H9 (cell line): ENCODE data around the gene ULK3. TPM values are rescaled to one million over a fixed set of nuclear protein-coding genes. Genes with fewer than 3 reads are reported as not detected.

Source experiments
- DNase-seq: peaks from one replicate; pipeline ENCODE4 v3.0.0-alpha.2; 2017
- H2AFZ ChIP-seq: one replicate; pipeline ENCODE4 v1.6.1; 2013; ENCODE audit warnings: mild to moderate bottlenecking, low read length, control low read depth, moderate library complexity
- H2AK5ac ChIP-seq: 2 replicates; pipeline ENCODE4 v1.6.1; 2013; ENCODE audit warnings: low read length, control low read depth, mixed read lengths; ENCODE audit not compliant: insufficient read length
- H2BK120ac ChIP-seq: one replicate; pipeline ENCODE4 v1.6.1; 2013; ENCODE audit warnings: low read depth, mild to moderate bottlenecking, low read length, control low read depth, inconsistent platforms; ENCODE audit not compliant: poor library complexity, severe bottlenecking
- H2BK12ac ChIP-seq: 2 replicates; pipeline ENCODE4 v1.6.1; 2013; ENCODE audit warnings: low read length, control low read depth, mixed read lengths, low read depth; ENCODE audit not compliant: insufficient read length
- H2BK15ac ChIP-seq: 2 replicates; pipeline ENCODE4 v1.6.1; 2013; ENCODE audit warnings: low read depth, low read length, control low read depth
- H2BK20ac ChIP-seq: one replicate; pipeline ENCODE4 v1.6.1; 2013; ENCODE audit warnings: low read depth, mild to moderate bottlenecking, low read length, control low read depth, inconsistent platforms; ENCODE audit not compliant: poor library complexity, severe bottlenecking
- H2BK5ac ChIP-seq: 2 replicates; pipeline ENCODE4 v1.6.1; 2013; ENCODE audit warnings: low read length, control low read depth, mixed read lengths; ENCODE audit not compliant: insufficient read length
- H3K14ac ChIP-seq: 2 replicates; pipeline ENCODE4 v1.6.1; 2013; ENCODE audit warnings: low read length, control low read depth; ENCODE audit not compliant: insufficient read depth
- H3K18ac ChIP-seq: 2 replicates; pipeline ENCODE4 v1.6.1; 2013; ENCODE audit warnings: low read depth, mild to moderate bottlenecking, mixed read lengths, low read length, control low read depth; ENCODE audit not compliant: insufficient read length
- H3K23ac ChIP-seq: 2 replicates; pipeline ENCODE4 v1.6.1; 2013; ENCODE audit warnings: low read length, control low read depth, mixed read lengths, low read depth; ENCODE audit not compliant: insufficient read length
- H3K23me2 ChIP-seq: 2 replicates; pipeline ENCODE4 v1.6.1; 2013; ENCODE audit warnings: low read depth, mild to moderate bottlenecking, mixed read lengths, low read length, control low read depth; ENCODE audit not compliant: insufficient read length, poor library complexity, severe bottlenecking
- H3K27ac ChIP-seq: 2 replicates; pipeline ENCODE4 v1.5.1; 2013; ENCODE audit warnings: low read length, control low read depth, mixed read lengths, low read depth; ENCODE audit not compliant: insufficient read length
- H3K27me3 ChIP-seq: 2 replicates; pipeline ENCODE4 v1.6.1; 2013; ENCODE audit warnings: low read length, control low read depth, inconsistent platforms; ENCODE audit not compliant: insufficient read depth
- H3K4ac ChIP-seq: 2 replicates; pipeline ENCODE4 v1.6.1; 2013; ENCODE audit warnings: low read depth, mild to moderate bottlenecking, control low read depth, inconsistent platforms, low read length, moderate library complexity
- H3K4me1 ChIP-seq: 2 replicates; pipeline ENCODE4 v1.6.1; 2013; ENCODE audit warnings: low read length, control low read depth, inconsistent platforms; ENCODE audit not compliant: insufficient read depth
- H3K4me2 ChIP-seq: 2 replicates; pipeline ENCODE4 v1.6.1; 2013; ENCODE audit warnings: low read length, control low read depth, mixed read lengths; ENCODE audit not compliant: insufficient read length, insufficient read depth
- H3K56ac ChIP-seq: 2 replicates; pipeline ENCODE4 v1.6.1; 2013; ENCODE audit warnings: low read depth, mild to moderate bottlenecking, mixed read lengths, low read length, control low read depth; ENCODE audit not compliant: insufficient read length
- H3K79me1 ChIP-seq: 2 replicates; pipeline ENCODE4 v1.6.1; 2013; ENCODE audit warnings: low read depth, mild to moderate bottlenecking, moderate library complexity, low read length, control low read depth, inconsistent platforms; ENCODE audit not compliant: insufficient read depth, poor library complexity, severe bottlenecking
- H3K79me2 ChIP-seq: 2 replicates; pipeline ENCODE4 v1.6.1; 2013; ENCODE audit warnings: low read length, control low read depth, inconsistent platforms; ENCODE audit not compliant: insufficient read depth
- H3K9ac ChIP-seq: 2 replicates; pipeline ENCODE4 v1.6.1; 2013; ENCODE audit warnings: low read length, control low read depth, mixed read lengths; ENCODE audit not compliant: insufficient read length; ENCODE audit errors: extremely low read depth
- H3K9me3 ChIP-seq: one replicate; pipeline ENCODE4 v1.6.1; 2013; ENCODE audit warnings: low read depth, low read length, inconsistent platforms; ENCODE audit not compliant: control insufficient read depth
- H3T11ph ChIP-seq: one replicate; pipeline ENCODE4 v1.6.1; 2013; ENCODE audit warnings: mild to moderate bottlenecking, low read length, control low read depth, inconsistent platforms
- H4K20me1 ChIP-seq: one replicate; pipeline ENCODE4 v1.6.1; 2013; ENCODE audit not compliant: control insufficient read depth, insufficient read length, insufficient read depth
- H4K5ac ChIP-seq: 2 replicates; pipeline ENCODE4 v1.6.1; 2013; ENCODE audit warnings: low read depth, mild to moderate bottlenecking, mixed read lengths, low read length, control low read depth; ENCODE audit not compliant: insufficient read length
- H4K8ac ChIP-seq: replicated peaks from 2 replicates; pipeline ENCODE4 v1.6.1; 2013; ENCODE audit warnings: low read length, control low read depth, mixed read lengths, low read depth; ENCODE audit not compliant: insufficient read length
- H4K91ac ChIP-seq: 2 replicates; pipeline ENCODE4 v1.6.1; 2013; ENCODE audit warnings: low read depth, mild to moderate bottlenecking, moderate library complexity, mixed read lengths, low read length, control low read depth; ENCODE audit not compliant: insufficient read length
- H3K27ac Mint-ChIP-seq, 3 experiments: 2 replicates in 2 of 3; 3 replicates in 1 of 3; pipeline ENCODE4 v1.8.0; 2020 to 2021; ENCODE audit warnings: mixed read lengths in 3 of 3, mild to moderate bottlenecking in 1 of 3, moderate library complexity in 1 of 3
- H3K27me3 Mint-ChIP-seq: 2 replicates; pipeline ENCODE4 v1.8.0; 2021; ENCODE audit warnings: low read depth, mild to moderate bottlenecking, moderate library complexity, mixed read lengths
- H3K36me3 Mint-ChIP-seq, 3 experiments: 2 replicates in 2 of 3; 3 replicates in 1 of 3; pipeline ENCODE4 v1.8.0; 2020 to 2021; ENCODE audit warnings: low read depth in 3 of 3, mixed read lengths in 3 of 3; ENCODE audit not compliant: insufficient read depth in 1 of 3
- H3K4me1 Mint-ChIP-seq, 2 experiments: 2 replicates each; pipeline ENCODE4 v1.8.0; 2020; ENCODE audit warnings: mixed read lengths in 2 of 2
- H3K4me3 Mint-ChIP-seq, 2 experiments: 2 replicates in 1 of 2; 3 replicates in 1 of 2; pipeline ENCODE4 v1.8.0; 2020 to 2021; ENCODE audit warnings: mild to moderate bottlenecking in 2 of 2, mixed read lengths in 2 of 2, moderate library complexity in 1 of 2
- H3K9me3 Mint-ChIP-seq, 2 experiments: 2 replicates in 1 of 2; 3 replicates in 1 of 2; pipeline ENCODE4 v1.8.0; 2020; ENCODE audit warnings: mild to moderate bottlenecking in 2 of 2, mixed read lengths in 2 of 2, moderate library complexity in 1 of 2
- CTCF ChIP-seq: fragments of 200-600 bp; sonication (generic); conservative IDR thresholded peaks from 3 replicates; pipeline ENCODE4 v1.8.0; 2021; ENCODE audit warnings: antibody characterized with exemption, mild to moderate bottlenecking
- WGBS: extraction: QIAGEN DNeasy Blood & Tissue Kit; methylation state at CpG from one replicate; pipeline ENCODE4 v1.1.7; 2013; ENCODE audit warnings: missing lambda C conversion rate, low lambda C conversion rate, mixed read lengths; ENCODE audit not compliant: insufficient read length; ENCODE audit errors: extremely low coverage; 5-methylcytosine and 5-hydroxymethylcytosine counted together
- total RNA-seq: library from RNA; stranded (reverse); gene quantifications from 2 replicates; pipeline ENCODE4 v1.2.1, GENCODE V29; 2021

Gene ULK3
- total RNA-seq, 1 experiment from 2014 or later: 34.0 TPM

GRCh38 chr15:74865316-74865715, 22.4 kb upstream of the ULK3 start:
- Histone ChIP-seq H4K91ac (no peak overlapping the region), H2AK5ac (no peak overlapping the region), H3K27me3 (no peaks in the 10 kb centered on the region), H2BK15ac (no peak overlapping the region), H3K14ac (no peak overlapping the region), H2BK5ac (no peak overlapping the region), H3T11ph (no peak overlapping the region), H2AFZ (no peak overlapping the region), H4K8ac (no peak overlapping the region), H3K4me2 (no peak overlapping the region), H3K4me1 (no peaks in the 10 kb centered on the region), H4K5ac (no peak overlapping the region), H2BK20ac (no peak overlapping the region), H2BK12ac (no peak overlapping the region), H3K79me2 (peaks cover 13% of the 10 kb centered on the region; the same call in 1 of the 2 replicates), H3K23me2 (no peaks in the 10 kb centered on the region), H4K20me1 (peaks cover 3% of the 10 kb centered on the region), H3K23ac (no peak overlapping the region), H2BK120ac (no peak overlapping the region), H3K18ac (no peak overlapping the region), H3K9ac (no peak overlapping the region), H3K4ac (no peak overlapping the region), H3K9me3 (no peaks in the 10 kb centered on the region), H3K56ac (no peak overlapping the region), H3K27ac (no peak overlapping the region), H3K79me1 (no peaks in the 10 kb centered on the region)
- Mint-ChIP-seq H3K36me3 (peaks cover 8 to 26% (median 17%) of the 10 kb centered on the region in 3 experiments), H3K4me3 (no peak overlapping the region), H3K9me3 (peaks cover 4% of the 10 kb centered on the region in 2 experiments; a peak in 3 of 5 replicates), H3K27me3 (no peaks in the 10 kb centered on the region), H3K4me1 (peaks cover 0 to 6% of the 10 kb centered on the region in 2 experiments; a peak in 2 of 4 replicates), H3K27ac (peak overlapping the region; percentile 23 to 83 (median 53); a peak in 5 of 7 replicates)
- no CpG with 5 or more reads among the region's 2 CpGs for WGBS
- no peak for DNase-seq
- TF ChIP-seq CTCF: no peak
